GM19328 (cell line): Measurements from ENCODE around the gene ANKRD10.
"Not testable (repeated sequence)": the region's sequence is repeated elsewhere in the genome, so short reads cannot be mapped to it uniquely, and the experiment has no call there.

Experiments
- ATAC-seq: cut with Tn5 transposase; IDR thresholded peaks from one replicate; pipeline ENCODE4 v1.9.1; 2021; ENCODE audit warnings: mild to moderate bottlenecking, moderate library complexity; ENCODE audit not compliant: unreplicated experiment

The ANKRD10 gene

GRCh38 chr13:110869805-110870706, 44.8 kb downstream of the ANKRD10 start:
- no peak for ATAC-seq

GRCh38 chr13:110869231-110869804, 45.6 kb downstream of the ANKRD10 start:
- ATAC-seq: no peak

- no peak for ATAC-seq
These were observed 46.1 kb downstream of the ANKRD10 start for GRCh38 chr13:110868720-110869119.

- no peak for ATAC-seq
These were observed 47.5 kb downstream of the ANKRD10 start for GRCh38 chr13:110867380-110867779.

- no peak for ATAC-seq
These were observed 48.2 kb downstream of the ANKRD10 start for GRCh38 chr13:110866491-110867170.

GRCh38 chr13:110863685-110864084, 51.2 kb downstream of the ANKRD10 start:
- no peak for ATAC-seq

- no peak for ATAC-seq
These were observed 53.9 kb downstream of the ANKRD10 start for GRCh38 chr13:110860983-110861382.

GRCh38 chr13:110856942-110857835, 57.7 kb downstream of the ANKRD10 start:
- ATAC-seq: no peak

- no peak for ATAC-seq
These were observed 59.5 kb downstream of the ANKRD10 start for GRCh38 chr13:110855363-110855762.

- no peak for ATAC-seq
These were observed 60.0 kb downstream of the ANKRD10 start for GRCh38 chr13:110854866-110855265.

GRCh38 chr13:110853235-110853721, 61.6 kb downstream of the ANKRD10 start:
- no peak for ATAC-seq

- no peak for ATAC-seq
These were observed 64.0 kb downstream of the ANKRD10 start for GRCh38 chr13:110850840-110851239.

- no peak for ATAC-seq
These were observed 64.9 kb downstream of the ANKRD10 start for GRCh38 chr13:110850006-110850405.

- no peak for ATAC-seq
These were observed 69.3 kb downstream of the ANKRD10 start for GRCh38 chr13:110845520-110845919.

GRCh38 chr13:110841846-110842245, 73.0 kb downstream of the ANKRD10 start:
- no peak for ATAC-seq

GRCh38 chr13:110841406-110841805, 73.5 kb downstream of the ANKRD10 start:
- ATAC-seq: no peak

GRCh38 chr13:110838867-110839538, 75.9 kb downstream of the ANKRD10 start:
- ATAC-seq: no peak

- no peak for ATAC-seq
These were observed 76.8 kb downstream of the ANKRD10 start for GRCh38 chr13:110838116-110838515.

- ATAC-seq: not testable (repeated sequence)
These were observed 77.3 kb downstream of the ANKRD10 start for GRCh38 chr13:110837397-110838061.

- ATAC-seq: no peak
These were observed 78.3 kb downstream of the ANKRD10 start for GRCh38 chr13:110836605-110836903.
